ENCODE data around the gene ITPRIPL1.

Gene ITPRIPL1

DNA sequence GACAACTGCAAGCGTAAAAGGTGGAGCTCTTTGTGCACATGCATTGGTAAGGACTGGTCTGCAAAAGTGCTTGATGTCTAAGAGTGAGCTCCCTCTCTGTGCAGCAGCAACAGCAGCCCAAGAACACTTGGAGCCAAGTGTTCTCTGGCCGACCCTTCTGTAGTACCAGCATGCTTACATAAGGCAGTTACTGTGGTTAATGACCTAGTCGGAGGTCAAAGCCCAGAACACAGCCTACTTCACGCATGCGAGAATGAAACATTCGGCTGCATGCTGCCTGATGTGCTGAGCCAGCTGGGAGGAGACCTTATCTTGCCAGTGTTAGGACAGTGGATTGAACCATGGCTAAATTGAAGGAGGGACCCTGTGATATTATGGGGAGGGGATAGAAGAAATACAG is 31.8 kb downstream of the ITPRIPL1 start:
- Mint-ChIP-seq H3K27ac (no peak overlapping the region), H3K36me3 (ENCODE audit: low read depth) (peaks cover 92% of the 10 kb centered on the region), H3K27me3 (no peaks in the 10 kb centered on the region), H3K4me3 (no peak overlapping the region), H3K4me1 (ENCODE audit: low read depth) (peaks cover 14% of the 10 kb centered on the region), H3K9me3 (no peaks in the 10 kb centered on the region)
- DNase-seq: no peak

DNA sequence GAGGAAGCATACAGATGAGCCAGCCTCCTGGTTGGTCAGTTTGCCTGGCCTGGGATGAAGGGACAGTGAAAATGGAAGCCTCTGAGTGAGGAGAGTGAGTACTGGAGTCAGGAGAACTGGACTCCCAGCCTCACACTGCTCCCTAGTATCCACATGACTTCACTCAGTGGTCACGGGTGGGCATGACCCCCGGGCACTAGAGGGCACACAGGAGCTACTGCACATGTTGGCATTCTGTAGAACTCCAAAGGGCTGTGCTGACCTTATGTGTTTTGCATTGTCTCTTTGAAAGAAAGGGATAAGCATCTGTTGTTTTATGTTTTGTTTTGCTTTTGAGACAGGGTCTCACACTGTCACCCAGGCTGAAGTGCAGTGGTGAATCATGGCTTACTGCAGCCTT is 34.2 kb downstream of the ITPRIPL1 start:
- no peaks in the 10 kb centered on the region for H3K27me3 Mint-ChIP-seq
- peak overlapping the region; percentile 51 for H3K27ac Mint-ChIP-seq
- no peaks in the 10 kb centered on the region for H3K9me3 Mint-ChIP-seq
- H3K4me1 Mint-ChIP-seq (ENCODE audit: low read depth): peaks cover 14% of the 10 kb centered on the region
- H3K36me3 Mint-ChIP-seq (ENCODE audit: low read depth): peaks cover 90% of the 10 kb centered on the region
- no peak overlapping the region for H3K4me3 Mint-ChIP-seq
- DNase-seq: peak; percentile 49

DNA sequence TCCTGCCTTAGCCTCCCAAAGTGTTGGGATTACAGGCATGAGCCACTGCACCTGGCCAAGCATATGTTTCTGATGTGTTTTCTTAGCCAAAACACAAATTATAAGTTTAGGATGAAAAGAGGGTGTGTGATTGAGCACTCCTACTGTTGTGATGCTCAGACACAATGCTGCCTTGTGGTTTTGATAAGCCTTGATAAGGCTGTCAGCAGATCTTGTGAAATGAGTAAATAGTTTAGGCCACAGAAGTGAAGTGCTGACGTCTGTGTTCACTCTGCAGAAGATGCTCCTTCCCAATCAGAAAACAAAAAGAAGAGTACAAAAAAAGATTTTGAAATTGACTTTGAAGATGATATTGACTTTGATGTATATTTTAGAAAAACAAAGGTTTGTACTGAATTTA is 34.7 kb downstream of the ITPRIPL1 start:
- DNase-seq: no peak
- H3K4me1 Mint-ChIP-seq (ENCODE audit: low read depth): peaks cover 14% of the 10 kb centered on the region
- peaks cover 90% of the 10 kb centered on the region for H3K36me3 Mint-ChIP-seq (ENCODE audit: low read depth)
- no peaks in the 10 kb centered on the region for H3K27me3 Mint-ChIP-seq
- no peak overlapping the region for H3K27ac Mint-ChIP-seq
- no peaks in the 10 kb centered on the region for H3K9me3 Mint-ChIP-seq
- H3K4me3 Mint-ChIP-seq: no peak overlapping the region

DNA sequence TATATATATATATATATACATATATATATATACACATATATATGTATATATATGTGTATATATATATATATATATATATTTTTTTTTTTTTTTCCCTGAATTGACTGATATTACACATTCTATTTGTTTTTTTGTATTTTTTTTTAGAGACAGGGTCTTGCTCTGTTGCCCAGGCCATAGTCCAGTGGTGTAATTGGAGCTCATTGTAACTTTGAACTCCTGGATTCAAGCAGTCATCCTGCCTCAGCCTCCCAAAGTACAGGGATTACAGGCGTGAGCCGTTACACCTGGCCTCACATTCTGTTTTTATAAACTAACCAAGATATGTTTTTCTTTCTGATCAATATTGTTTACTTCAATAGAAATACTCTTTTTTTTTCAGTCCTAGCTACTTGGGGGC is 36.6 kb downstream of the ITPRIPL1 start:
- peaks cover 14% of the 10 kb centered on the region for H3K4me1 Mint-ChIP-seq (ENCODE audit: low read depth)
- no peaks in the 10 kb centered on the region for H3K9me3 Mint-ChIP-seq
- H3K4me3 Mint-ChIP-seq: no peak overlapping the region
- no peak overlapping the region for H3K27ac Mint-ChIP-seq
- H3K36me3 Mint-ChIP-seq (ENCODE audit: low read depth): peaks cover 90% of the 10 kb centered on the region
- H3K27me3 Mint-ChIP-seq: no peaks in the 10 kb centered on the region
- no peak for DNase-seq

DNA sequence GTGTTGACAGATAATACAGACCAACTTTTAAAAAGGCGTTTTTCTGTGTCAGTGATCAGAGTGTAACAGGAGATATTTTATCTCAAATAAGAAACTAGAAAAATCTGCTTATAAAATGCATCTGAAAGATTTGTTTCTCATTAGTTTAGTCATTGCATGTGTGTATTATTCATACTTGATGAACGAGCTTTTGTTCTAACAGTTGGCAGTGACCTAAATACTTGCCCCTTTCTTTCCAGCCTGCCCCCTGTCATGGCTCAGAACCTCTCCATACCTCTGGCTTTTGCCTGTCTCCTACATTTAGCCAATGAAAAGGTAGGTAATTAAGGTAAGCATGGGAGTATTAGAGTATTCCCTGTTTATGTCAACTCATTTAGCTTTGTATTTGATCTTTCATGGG is 44.1 kb downstream of the ITPRIPL1 start:
- Mint-ChIP-seq H3K36me3 (ENCODE audit: low read depth) (peaks cover 92% of the 10 kb centered on the region), H3K9me3 (no peaks in the 10 kb centered on the region), H3K4me3 (no peak overlapping the region), H3K27ac (no peak overlapping the region), H3K27me3 (no peaks in the 10 kb centered on the region), H3K4me1 (ENCODE audit: low read depth) (no peaks in the 10 kb centered on the region)
- no peak for DNase-seq

DNA sequence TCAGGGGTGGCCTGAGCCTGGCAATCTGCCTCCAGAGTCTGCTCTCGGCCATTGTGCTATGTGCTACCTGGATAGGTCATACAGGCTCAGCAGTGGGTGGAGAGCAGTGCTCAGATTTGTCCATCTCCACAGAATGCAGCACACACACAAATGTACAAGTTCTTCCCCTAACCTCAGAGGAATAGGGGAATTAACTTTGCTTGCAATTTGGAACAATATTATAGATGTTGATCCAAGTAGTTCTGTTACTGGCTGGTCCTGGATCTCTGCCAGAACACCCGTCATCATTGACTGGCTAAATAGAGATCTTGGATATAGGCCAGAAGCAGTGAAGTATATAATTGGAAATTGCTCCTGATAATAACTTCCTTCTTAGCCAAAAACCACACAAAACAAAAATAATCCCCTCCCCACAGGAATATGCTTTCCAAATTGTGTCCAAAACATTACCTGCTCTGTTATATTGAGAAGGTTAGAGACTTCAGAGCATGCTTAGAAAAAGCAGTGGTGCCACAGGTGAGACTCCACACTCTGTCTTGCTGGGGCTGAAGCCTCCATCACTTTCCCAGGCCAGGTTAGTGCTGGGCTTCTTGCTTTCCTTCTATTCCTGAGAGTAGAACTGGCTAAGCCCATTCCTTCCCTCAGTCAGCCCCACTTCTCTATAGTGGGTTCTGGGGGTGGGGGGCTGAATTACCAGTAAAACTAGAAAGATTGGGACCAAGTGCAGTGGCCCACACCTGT is 49.3 kb downstream of the ITPRIPL1 start:
- DNase-seq: no peak
- H3K9me3 Mint-ChIP-seq: peaks cover 8% of the 10 kb centered on the region
- no peak overlapping the region for H3K27ac Mint-ChIP-seq
- no peak overlapping the region for H3K4me3 Mint-ChIP-seq
- H3K4me1 Mint-ChIP-seq (ENCODE audit: low read depth): no peaks in the 10 kb centered on the region
- H3K36me3 Mint-ChIP-seq (ENCODE audit: low read depth): peaks cover 51% of the 10 kb centered on the region
- no peaks in the 10 kb centered on the region for H3K27me3 Mint-ChIP-seq

Data from activated T-cell treated with anti-CD3 and anti-CD28 coated beads, Interleukin-2, amount 50 U/mL, for 24 hours (primary cell).